HG03039 (cell line): Measurements from ENCODE around the gene TRMT1L.

Source experiments
- ATAC-seq: cut with Tn5 transposase; IDR thresholded peaks from one replicate; pipeline ENCODE4 v1.9.1; 2021; ENCODE audit warnings: mild to moderate bottlenecking, moderate library complexity; ENCODE audit not compliant: unreplicated experiment

The TRMT1L gene

GRCh38 chr1:185112356-185112755 is 44.4 kb downstream of the TRMT1L start:
- no peak for ATAC-seq

- ATAC-seq: no peak
Observed at GRCh38 chr1:185111873-185112272, 44.9 kb downstream of the TRMT1L start.

- ATAC-seq: no peak
Observed at GRCh38 chr1:185110145-185110544, 46.6 kb downstream of the TRMT1L start.

- ATAC-seq: no peak
Observed at GRCh38 chr1:185108321-185108720, 48.4 kb downstream of the TRMT1L start.

GRCh38 chr1:185105121-185105520 is 51.6 kb downstream of the TRMT1L start:
- ATAC-seq: no peak

GRCh38 chr1:185104083-185104482 is 52.7 kb downstream of the TRMT1L start:
- no peak for ATAC-seq

GRCh38 chr1:185096531-185096930 is 60.2 kb downstream of the TRMT1L start:
- ATAC-seq: no peak

GRCh38 chr1:185094761-185095160 is 62.0 kb downstream of the TRMT1L start:
- ATAC-seq: no peak

- ATAC-seq: no peak
Observed at GRCh38 chr1:185091480-185091879, 65.3 kb downstream of the TRMT1L start.

GRCh38 chr1:185087746-185088145 is 69.0 kb downstream of the TRMT1L start:
- no peak for ATAC-seq

- no peak for ATAC-seq
Observed at GRCh38 chr1:185087101-185087500, 69.7 kb downstream of the TRMT1L start.

GRCh38 chr1:185083818-185084217 is 72.9 kb downstream of the TRMT1L start:
- no peak for ATAC-seq

GRCh38 chr1:185080422-185080821 is 76.3 kb downstream of the TRMT1L start:
- no peak for ATAC-seq

- ATAC-seq: no peak
Observed at GRCh38 chr1:185077374-185077773, 79.4 kb downstream of the TRMT1L start.

GRCh38 chr1:185075476-185075875 is 81.3 kb downstream of the TRMT1L start:
- ATAC-seq: no peak

- no peak for ATAC-seq
Observed at GRCh38 chr1:185074307-185074706, 82.4 kb downstream of the TRMT1L start.

GRCh38 chr1:185073725-185074124 is 83.0 kb downstream of the TRMT1L start:
- ATAC-seq: no peak

- ATAC-seq: no peak
Observed at GRCh38 chr1:185070051-185070450, 86.7 kb downstream of the TRMT1L start.

- no peak for ATAC-seq
Observed at GRCh38 chr1:185069202-185069772, 87.5 kb downstream of the TRMT1L start.

- ATAC-seq: no peak
Observed at GRCh38 chr1:185068341-185068740, 88.4 kb downstream of the TRMT1L start.
